IMR-90 (cell line): ENCODE results near the gene DAB1. TPM values are rescaled to one million over a fixed set of nuclear protein-coding genes. Genes with fewer than 3 reads are reported as not detected.

Experiments used
- ATAC-seq: fragments of 200-7000 bp; cut with Tn5 transposase; 2 replicates; pipeline ENCODE4 v1.9.1; 2020; ENCODE audit warnings: low read depth, mild to moderate bottlenecking, moderate library complexity
- BruUV-seq: library from RNA; stranded (reverse); fragments of 400-500 nt; replicated peaks from 2 replicates; lab custom pipeline; 2021; lab: Mats Ljungman, UMichigan
- CTCF ChIA-PET: fragments of 300-600 bp; formaldehyde crosslinking; extraction: SDS; loops from one replicate; lab custom pipeline; 2021; ENCODE audit warnings: antibody characterized with exemption; lab: Yijun Ruan, JAX
- POLR2A ChIA-PET: fragments of 300-600 bp; sonication (Branson Sonifier 250); formaldehyde crosslinking; loops from one replicate; lab custom pipeline; 2022; ENCODE audit warnings: antibody characterized with exemption; ENCODE audit not compliant: unreplicated experiment; lab: Charles Lee
- DNase-seq: peaks from one replicate; pipeline ENCODE4 v3.0.0; 2013
- H2AFZ ChIP-seq: replicated peaks from 2 replicates; pipeline ENCODE3; 2013; ENCODE audit warnings: low read length, mild to moderate bottlenecking; ENCODE audit not compliant: poor library complexity
- H2AK5ac ChIP-seq: 2 replicates; pipeline ENCODE4 v1.6.1; 2013; ENCODE audit warnings: low read depth, low read length, inconsistent platforms
- H2AK9ac ChIP-seq: replicated peaks from 2 replicates; pipeline ENCODE3; 2013; ENCODE audit warnings: mild to moderate bottlenecking, low read depth, low read length, moderate library complexity; ENCODE audit not compliant: poor library complexity
- H2BK120ac ChIP-seq: 2 replicates; pipeline ENCODE4 v1.6.1; 2013; ENCODE audit warnings: low read depth, low read length, inconsistent platforms
- H2BK15ac ChIP-seq: 3 replicates; pipeline ENCODE4 v1.6.1; 2013; ENCODE audit warnings: low read depth, low read length, inconsistent platforms
- H2BK20ac ChIP-seq: 2 replicates; pipeline ENCODE4 v1.6.1; 2013; ENCODE audit warnings: low read depth, mild to moderate bottlenecking, inconsistent platforms, low read length, moderate library complexity
- H2BK5ac ChIP-seq: 2 replicates; pipeline ENCODE4 v1.6.1; 2013; ENCODE audit warnings: mild to moderate bottlenecking, low read depth, low read length, inconsistent platforms; ENCODE audit not compliant: poor library complexity, severe bottlenecking
- H3K14ac ChIP-seq: replicated peaks from 2 replicates; pipeline ENCODE4 v1.6.1; 2013; ENCODE audit warnings: low read depth, low read length, inconsistent platforms
- H3K18ac ChIP-seq: 2 replicates; pipeline ENCODE4 v1.6.1; 2013; ENCODE audit warnings: low read depth, low read length, control low read depth
- H3K23ac ChIP-seq: 2 replicates; pipeline ENCODE4 v1.6.1; 2013; ENCODE audit warnings: low read depth, low read length, inconsistent platforms
- H3K27ac ChIP-seq: 2 replicates; pipeline ENCODE4 v1.5.1; 2013; ENCODE audit warnings: mild to moderate bottlenecking, control low read depth, low read length; ENCODE audit not compliant: insufficient read depth
- H3K27me3 ChIP-seq: 2 replicates; pipeline ENCODE4 v1.6.1; 2013; ENCODE audit warnings: low read length; ENCODE audit not compliant: control insufficient read depth, insufficient read depth
- H3K36me3 ChIP-seq: 2 replicates; pipeline ENCODE4 v1.6.1; 2013; ENCODE audit warnings: low read length, mixed read lengths; ENCODE audit not compliant: control insufficient read depth, insufficient read depth
- H3K4ac ChIP-seq: 2 replicates; pipeline ENCODE4 v1.6.1; 2013; ENCODE audit warnings: low read depth, low read length, inconsistent platforms
- H3K4me1 ChIP-seq: 2 replicates; pipeline ENCODE4 v1.6.1; 2013; ENCODE audit warnings: low read length, mixed read lengths; ENCODE audit not compliant: control insufficient read depth, insufficient read depth
- H3K4me2 ChIP-seq: 2 replicates; pipeline ENCODE4 v1.6.1; 2013; ENCODE audit warnings: low read depth, mild to moderate bottlenecking, control low read depth, low read length, moderate library complexity
- H3K4me3 ChIP-seq: 2 replicates; pipeline ENCODE4 v1.5.1; 2013; ENCODE audit warnings: low read depth, mild to moderate bottlenecking, control low read depth, low read length, moderate library complexity; ENCODE audit not compliant: insufficient read depth
- H3K56ac ChIP-seq: 2 replicates; pipeline ENCODE4 v1.6.1; 2013; ENCODE audit warnings: low read length, inconsistent platforms; ENCODE audit not compliant: insufficient read depth; ENCODE audit errors: extremely low read depth
- H3K79me1 ChIP-seq, 2 experiments: 2 replicates each; pipeline ENCODE4 v1.6.1; 2013; ENCODE audit warnings: low read length in 2 of 2, inconsistent platforms in 1 of 2, low read depth in 1 of 2
- H3K9ac ChIP-seq: 2 replicates; pipeline ENCODE4 v1.6.1; 2013; ENCODE audit warnings: low read depth, low read length, control low read depth
- H3K9me1 ChIP-seq: 2 replicates; pipeline ENCODE4 v1.6.1; 2013; ENCODE audit warnings: low read length, inconsistent platforms; ENCODE audit not compliant: insufficient read depth
- H3K9me3 ChIP-seq: 2 replicates; pipeline ENCODE4 v1.6.1; 2013; ENCODE audit warnings: low read length; ENCODE audit not compliant: control insufficient read depth, insufficient read depth
- H4K20me1 ChIP-seq: 2 replicates; pipeline ENCODE4 v1.6.1; 2013; ENCODE audit warnings: low read length, inconsistent platforms; ENCODE audit not compliant: insufficient read depth
- H4K5ac ChIP-seq: 2 replicates; pipeline ENCODE4 v1.6.1; 2013; ENCODE audit warnings: mild to moderate bottlenecking, low read depth, low read length, control low read depth
- H4K8ac ChIP-seq, 2 experiments: 2 replicates each; pipeline ENCODE4 v1.6.1; 2013; ENCODE audit warnings: low read depth in 2 of 2, low read length in 2 of 2, control low read depth in 1 of 2, inconsistent platforms in 1 of 2
- H4K91ac ChIP-seq: 2 replicates; pipeline ENCODE4 v1.6.1; 2013; ENCODE audit warnings: low read depth, low read length, inconsistent platforms; ENCODE audit not compliant: insufficient read depth
- CEBPB ChIP-seq: IDR thresholded peaks from 2 replicates; pipeline ENCODE4 v1.6.1; 2012; ENCODE audit warnings: low read depth, low read length, improper control_type of control experiment
- FOS ChIP-seq: fragments of 150-350 bp; IDR thresholded peaks from 2 replicates; pipeline ENCODE4 v1.6.1; 2016; ENCODE audit warnings: low read depth, low read length
- NFE2L2 ChIP-seq: fragments of 150-350 bp; IDR thresholded peaks from 2 replicates; pipeline ENCODE4 v1.6.1; 2016; ENCODE audit warnings: low read depth, mild to moderate bottlenecking, low read length
- POLR2A ChIP-seq: IDR thresholded peaks from 2 replicates; pipeline ENCODE4 v1.6.1; 2012; ENCODE audit warnings: mild to moderate bottlenecking, low read depth, low read length
- WGBS, 2 experiments: methylation state at CpG; one replicate each; pipeline versions ENCODE4 v1.1.5 to v1.1.7; 2013; ENCODE audit warnings: missing lambda C conversion rate in 2 of 2; ENCODE audit not compliant: insufficient read length in 1 of 2; ENCODE audit errors: extremely low coverage in 2 of 2; 5-methylcytosine and 5-hydroxymethylcytosine counted together
- dilution Hi-C: fragments of 300-500 bp; cut with HindIII; formaldehyde crosslinking; loops from one replicate; pipeline ENCODE4 v1.14.3; 2018; ENCODE audit warnings: low sequenced_read_pairs; ENCODE audit not compliant: unreplicated experiment
- in situ Hi-C: fragments of 300-500 bp; cut with MboI; formaldehyde crosslinking; loops from 3 replicates; pipeline ENCODE4 v1.14.3; 2019; ENCODE audit warnings: low sequenced_read_pairs, inconsistent platforms, mixed read lengths
- intact Hi-C: fragments of 100-400 bp; cut with micrococcal nuclease; formaldehyde crosslinking; loops from 2 replicates; pipeline ENCODE4 v1.10.0; 2022
- polyA plus RNA-seq, 3 experiments: library from polyadenylated mRNA; depleted of rRNA; stranded (reverse); fragments of >200 nt; gene quantifications; 2 replicates each; pipeline ENCODE4 v1.2.3, GENCODE V29; 2012; ENCODE audit warnings: low replicate concordance in 1 of 3
- total RNA-seq: library from RNA; depleted of rRNA; stranded (reverse); fragments of >200 nt; gene quantifications from 2 replicates; pipeline ENCODE4 v1.2.3, GENCODE V29; 2012
- TF ChIP-seq, protein P1 (sequence below): conservative IDR thresholded peaks from 2 replicates; pipeline ENCODE4 v1.5.1; 2012; ENCODE audit warnings: mild to moderate bottlenecking, low read depth, low read length, improper control_type of control experiment
- TF ChIP-seq, protein P2 (sequence below): fragments of 150-350 bp; IDR thresholded peaks from 2 replicates; pipeline ENCODE4 v1.6.1; 2017; ENCODE audit warnings: mild to moderate bottlenecking, antibody characterized with exemption, low read length, low read depth

The DAB1 gene
- total and polyA plus RNA-seq, 2 of the 4 experiments (the other 2 are of a cell fraction), result 0.18 to 0.41 TPM

DNA sequence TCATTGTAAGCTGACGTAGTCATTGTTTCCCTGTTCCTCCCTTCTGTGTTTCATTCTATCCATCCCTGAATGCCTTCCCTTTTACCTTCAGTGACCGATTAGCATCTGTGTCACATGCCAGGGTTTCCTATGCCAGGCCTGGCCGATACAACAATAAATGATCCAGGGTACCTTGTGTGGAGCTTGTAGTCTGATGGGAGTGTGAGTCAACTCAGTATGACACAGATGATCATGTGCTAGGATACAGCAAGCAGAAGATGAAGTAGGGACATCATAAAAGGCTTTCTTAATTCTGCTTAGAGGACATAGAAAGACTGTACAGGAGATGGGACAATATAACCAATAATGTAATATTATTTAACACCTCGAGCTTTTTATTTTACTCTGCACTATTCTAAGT is 294.0 kb downstream of the DAB1 start:
- H3K27ac ChIP-seq, result no peak overlapping the region

More for the DNA sequence above, 294.0 kb downstream of the DAB1 start:
- ChIA-PET POLR2A (no interaction called here), CTCF (no interaction called here)
- Histone ChIP-seq H3K4ac (no peak overlapping the region), H3K4me2 (no peak overlapping the region), H2BK20ac (no peak overlapping the region), H3K23ac (no peak overlapping the region), H3K4me3 (no peak overlapping the region), H3K79me1 (no peaks in the 10 kb centered on the region), H3K4me1 (no peaks in the 10 kb centered on the region; the same call in 1 of the 2 replicates), H3K14ac (no peak overlapping the region), H2AK5ac (no peak overlapping the region), H3K18ac (no peak overlapping the region), H4K91ac (no peak overlapping the region), H3K9me1 (no peaks in the 10 kb centered on the region), H3K56ac (no peak overlapping the region), H3K36me3 (no peaks in the 10 kb centered on the region), H2BK5ac (no peak overlapping the region), H4K5ac (no peak overlapping the region), H3K9me3 (no peaks in the 10 kb centered on the region), H2BK15ac (no peak overlapping the region), H3K9ac (no peak overlapping the region), H4K20me1 (no peaks in the 10 kb centered on the region), H4K8ac (no peak overlapping the region), H3K27me3 (no peaks in the 10 kb centered on the region), H2AK9ac (no peak overlapping the region), H2AFZ (no peak overlapping the region), H2BK120ac (no peak overlapping the region)
- dilution Hi-C loops (no loop called here), intact Hi-C loops (no loop called here), in situ Hi-C loops (no loop called here)
- no peak for ATAC-seq
- BruUV-seq, result no TSS peak
- WGBS, 2 experiments, result no CpG with 5 or more reads among the region's 4 CpGs
- DNase-seq, result no peak
- TF ChIP-seq, protein P1, sequence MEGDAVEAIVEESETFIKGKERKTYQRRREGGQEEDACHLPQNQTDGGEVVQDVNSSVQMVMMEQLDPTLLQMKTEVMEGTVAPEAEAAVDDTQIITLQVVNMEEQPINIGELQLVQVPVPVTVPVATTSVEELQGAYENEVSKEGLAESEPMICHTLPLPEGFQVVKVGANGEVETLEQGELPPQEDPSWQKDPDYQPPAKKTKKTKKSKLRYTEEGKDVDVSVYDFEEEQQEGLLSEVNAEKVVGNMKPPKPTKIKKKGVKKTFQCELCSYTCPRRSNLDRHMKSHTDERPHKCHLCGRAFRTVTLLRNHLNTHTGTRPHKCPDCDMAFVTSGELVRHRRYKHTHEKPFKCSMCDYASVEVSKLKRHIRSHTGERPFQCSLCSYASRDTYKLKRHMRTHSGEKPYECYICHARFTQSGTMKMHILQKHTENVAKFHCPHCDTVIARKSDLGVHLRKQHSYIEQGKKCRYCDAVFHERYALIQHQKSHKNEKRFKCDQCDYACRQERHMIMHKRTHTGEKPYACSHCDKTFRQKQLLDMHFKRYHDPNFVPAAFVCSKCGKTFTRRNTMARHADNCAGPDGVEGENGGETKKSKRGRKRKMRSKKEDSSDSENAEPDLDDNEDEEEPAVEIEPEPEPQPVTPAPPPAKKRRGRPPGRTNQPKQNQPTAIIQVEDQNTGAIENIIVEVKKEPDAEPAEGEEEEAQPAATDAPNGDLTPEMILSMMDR, result no peak
- no peak for TF ChIP-seq POLR2A
- TF ChIP-seq CEBPB, result no peak
- no peak for TF ChIP-seq FOS
- TF ChIP-seq, protein P2, sequence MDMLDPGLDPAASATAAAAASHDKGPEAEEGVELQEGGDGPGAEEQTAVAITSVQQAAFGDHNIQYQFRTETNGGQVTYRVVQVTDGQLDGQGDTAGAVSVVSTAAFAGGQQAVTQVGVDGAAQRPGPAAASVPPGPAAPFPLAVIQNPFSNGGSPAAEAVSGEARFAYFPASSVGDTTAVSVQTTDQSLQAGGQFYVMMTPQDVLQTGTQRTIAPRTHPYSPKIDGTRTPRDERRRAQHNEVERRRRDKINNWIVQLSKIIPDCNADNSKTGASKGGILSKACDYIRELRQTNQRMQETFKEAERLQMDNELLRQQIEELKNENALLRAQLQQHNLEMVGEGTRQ, result no peak
- TF ChIP-seq NFE2L2, result no peak
